HG03520 (cell line): ENCODE measurements around the gene ABHD12.
"Not testable (repeated sequence)": the region's sequence is repeated elsewhere in the genome, so short reads cannot be mapped to it uniquely, and the experiment has no call there.

ENCODE experiments used
- ATAC-seq: cut with Tn5 transposase; IDR thresholded peaks from one replicate; pipeline ENCODE4 v1.9.1; 2021; ENCODE audit warnings: mild to moderate bottlenecking, moderate library complexity; ENCODE audit not compliant: unreplicated experiment

ABHD12 gene

DNA sequence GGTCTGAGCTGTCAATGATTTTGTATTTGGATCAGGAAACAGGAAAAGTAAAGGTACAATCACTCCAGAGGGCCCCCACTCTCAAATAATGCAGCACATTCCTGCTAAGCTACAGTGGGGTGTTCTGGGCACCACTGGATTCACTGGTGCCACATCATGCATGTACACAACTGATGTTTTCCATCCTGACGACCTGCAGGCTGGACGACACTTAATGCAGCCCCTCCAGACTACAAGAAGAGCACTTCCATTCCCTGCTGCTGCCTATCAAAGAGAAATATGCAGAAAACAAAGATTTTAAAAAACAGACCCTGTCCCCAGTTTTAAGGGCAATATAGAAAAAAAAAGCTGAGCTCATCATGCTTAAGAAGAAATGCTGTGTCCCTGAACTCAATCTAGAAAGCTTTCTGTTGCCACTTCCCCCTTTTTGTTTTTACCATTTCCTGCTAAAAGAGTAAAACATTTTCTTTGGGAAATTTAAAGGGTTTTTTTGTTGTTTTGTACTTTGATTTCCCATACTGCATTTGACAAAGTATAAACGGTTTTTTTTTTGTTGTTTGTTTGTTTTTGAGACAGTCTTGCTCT is 35.5 kb downstream of the ABHD12 start:
- ATAC-seq, result no peak

DNA sequence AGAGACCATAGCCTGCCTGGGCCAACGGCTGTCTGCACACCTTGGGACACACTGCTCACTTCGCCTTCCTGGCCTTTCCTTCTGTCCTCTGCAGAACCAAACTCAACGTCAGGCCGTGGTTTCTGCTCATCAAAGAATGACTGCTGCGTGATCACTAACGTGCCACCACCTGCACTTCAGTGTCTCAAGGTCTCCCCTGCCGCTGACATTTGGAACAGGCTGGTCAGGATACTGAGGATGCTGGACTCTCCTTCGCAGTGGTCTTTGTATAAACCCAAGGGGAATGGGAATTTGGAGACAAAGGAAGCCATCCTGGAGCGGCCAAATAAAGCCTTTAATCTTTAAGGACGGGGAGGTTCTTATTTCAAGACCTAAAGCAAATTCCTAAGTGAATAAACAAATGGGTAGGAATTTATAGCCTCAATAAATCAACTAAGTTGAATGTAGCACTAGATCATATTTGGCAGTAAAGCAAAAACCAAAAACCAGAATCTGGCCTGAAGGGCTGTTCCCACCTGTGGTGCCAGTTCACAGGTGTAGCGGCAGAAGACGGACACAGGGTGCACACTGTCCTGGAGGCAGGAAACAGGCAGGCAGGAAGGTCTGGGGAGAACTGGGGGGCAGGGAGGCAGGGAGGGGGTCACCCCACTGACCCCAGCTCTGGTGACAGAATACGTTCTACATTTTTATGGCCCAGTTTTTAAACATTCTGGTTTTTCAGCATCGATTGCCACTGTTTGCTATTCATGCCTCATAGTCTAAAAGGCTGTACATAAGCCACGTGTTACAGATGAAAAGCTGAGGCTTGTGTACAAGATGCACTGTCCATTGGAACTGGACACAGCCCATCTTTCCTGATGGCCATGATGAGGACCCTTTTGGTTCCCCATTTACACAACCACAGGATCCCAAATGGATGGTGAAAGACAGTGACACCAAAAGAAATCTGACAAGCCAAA is 36.6 kb downstream of the ABHD12 start:
- no peak for ATAC-seq

GRCh38 chr20:25353353-25353746 is 37.3 kb downstream of the ABHD12 start:
- no peak for ATAC-seq

- no peak for ATAC-seq
These were observed 37.9 kb downstream of the ABHD12 start for GRCh38 chr20:25352746-25353145.

DNA sequence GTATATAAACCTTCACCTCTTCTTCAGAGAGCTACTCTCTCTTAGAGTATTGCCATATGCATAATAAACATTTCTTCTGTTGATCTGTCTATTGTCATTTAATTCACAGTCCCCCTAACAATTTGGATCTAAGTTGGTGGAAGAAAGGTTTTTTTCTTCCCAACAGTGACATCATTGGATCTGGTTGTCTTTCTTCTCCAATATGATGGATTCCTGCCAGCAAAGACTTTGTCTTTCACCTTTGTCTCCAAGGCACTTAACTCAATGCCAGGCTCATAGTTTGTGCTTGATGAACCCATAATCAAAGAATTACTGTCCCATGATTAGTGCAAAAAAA is 39.6 kb downstream of the ABHD12 start:
- no peak for ATAC-seq

DNA sequence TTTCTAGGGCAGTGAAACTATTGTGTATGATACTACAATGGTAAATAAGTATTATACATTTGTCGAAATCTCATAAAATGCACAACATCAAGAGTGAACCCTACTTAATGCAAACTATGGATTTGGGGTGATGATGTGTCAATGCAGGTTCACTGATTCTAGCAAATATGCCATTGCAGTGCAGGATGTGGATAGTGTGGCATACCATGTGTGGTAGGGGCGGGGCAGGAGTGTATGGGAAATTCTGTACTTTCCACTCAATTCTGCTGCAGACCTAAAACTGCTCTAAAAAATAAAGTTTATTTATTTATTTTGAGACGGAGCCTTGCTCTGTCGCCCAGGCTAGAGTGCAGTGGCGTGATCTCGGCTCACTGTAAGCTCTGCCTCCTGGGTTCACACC is 44.3 kb downstream of the ABHD12 start:
- no peak for ATAC-seq

- no peak for ATAC-seq
These were observed 44.9 kb downstream of the ABHD12 start for GRCh38 chr20:25345721-25346120.

GRCh38 chr20:25344634-25345033 is 46.0 kb downstream of the ABHD12 start:
- ATAC-seq, result no peak

DNA sequence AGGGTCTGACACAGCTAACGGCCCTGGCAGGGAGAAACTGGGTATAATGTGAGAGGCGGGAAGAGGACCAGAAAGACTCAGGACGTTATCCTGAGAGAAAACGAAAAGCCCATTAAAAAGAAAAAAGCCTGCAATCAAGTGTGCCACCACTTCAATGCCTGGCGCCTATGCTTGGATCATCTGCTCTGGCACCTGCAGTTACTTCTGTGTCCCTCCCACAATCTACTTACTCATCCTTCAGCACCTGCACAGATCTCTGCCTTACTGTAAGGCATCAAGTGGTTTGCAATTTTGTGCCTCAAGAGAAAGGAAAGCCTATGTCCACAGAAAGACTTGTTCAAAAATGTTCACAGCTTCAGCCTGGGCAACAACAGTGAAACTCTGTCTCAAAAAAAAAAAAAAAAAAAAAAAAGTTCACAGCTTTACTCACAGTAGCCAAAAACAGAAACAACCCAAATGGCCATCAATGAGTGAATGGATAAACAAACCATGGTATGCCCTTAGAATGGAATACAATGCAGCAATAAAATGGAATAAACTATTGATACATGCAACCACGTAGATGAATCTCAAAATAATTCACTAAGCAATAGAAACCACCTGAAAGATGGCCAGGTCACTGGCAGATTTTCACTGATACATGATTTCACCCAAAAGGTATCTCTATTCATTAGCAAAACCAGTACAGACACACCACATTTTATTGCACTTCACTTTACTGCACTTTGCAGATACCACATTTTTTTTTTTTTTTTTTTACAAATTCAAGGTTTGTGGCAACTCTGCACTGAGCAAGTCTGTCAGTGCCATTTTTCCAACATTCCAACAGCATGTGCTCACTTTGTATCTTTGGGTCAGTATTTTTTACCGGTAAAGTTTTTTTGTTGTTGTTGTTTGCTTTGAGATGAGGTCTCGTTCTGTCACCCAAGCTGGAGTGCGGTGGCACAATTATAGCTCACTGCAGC is 48.6 kb downstream of the ABHD12 start:
- ATAC-seq, result no peak

DNA sequence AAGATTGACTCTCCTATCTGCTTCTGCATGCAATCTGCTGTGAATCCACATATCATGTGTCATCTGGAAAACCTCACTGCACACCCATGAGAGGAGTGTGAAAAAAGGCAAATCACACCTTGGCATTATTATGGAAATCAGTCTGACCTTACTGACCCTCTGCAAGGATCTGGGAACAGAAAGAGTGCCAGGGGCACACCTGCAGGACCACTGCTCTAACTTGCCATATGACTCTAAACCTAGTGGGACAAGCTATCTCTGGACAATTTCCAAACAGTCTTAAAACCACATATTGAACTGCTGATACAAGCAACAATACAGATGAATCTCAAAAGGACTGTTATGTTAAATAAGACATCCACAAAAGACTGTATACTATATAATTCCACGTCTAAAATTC is 50.3 kb downstream of the ABHD12 start:
- no peak for ATAC-seq

DNA sequence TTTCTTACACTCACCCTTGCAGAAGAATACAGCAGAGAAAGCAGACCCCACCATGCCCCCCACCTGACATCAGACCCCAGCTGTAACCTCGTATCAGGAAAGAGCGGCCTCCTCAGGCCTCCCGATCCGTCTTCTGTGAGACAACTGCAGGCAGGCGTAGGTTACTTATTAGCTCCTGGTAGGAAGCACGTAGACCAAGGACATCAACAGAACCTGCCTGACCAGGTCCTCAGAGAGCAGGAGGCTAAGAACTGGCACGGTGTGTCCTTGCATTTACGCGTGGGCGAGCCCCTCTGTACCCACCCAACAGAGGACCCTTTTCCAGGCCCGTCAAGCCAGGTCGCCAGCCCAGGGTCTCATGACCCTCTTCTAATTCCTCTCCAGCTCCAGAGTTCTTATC is 51.0 kb downstream of the ABHD12 start:
- no peak for ATAC-seq

GRCh38 chr20:25338112-25339023 is 52.3 kb downstream of the ABHD12 start:
- ATAC-seq, result no peak

DNA sequence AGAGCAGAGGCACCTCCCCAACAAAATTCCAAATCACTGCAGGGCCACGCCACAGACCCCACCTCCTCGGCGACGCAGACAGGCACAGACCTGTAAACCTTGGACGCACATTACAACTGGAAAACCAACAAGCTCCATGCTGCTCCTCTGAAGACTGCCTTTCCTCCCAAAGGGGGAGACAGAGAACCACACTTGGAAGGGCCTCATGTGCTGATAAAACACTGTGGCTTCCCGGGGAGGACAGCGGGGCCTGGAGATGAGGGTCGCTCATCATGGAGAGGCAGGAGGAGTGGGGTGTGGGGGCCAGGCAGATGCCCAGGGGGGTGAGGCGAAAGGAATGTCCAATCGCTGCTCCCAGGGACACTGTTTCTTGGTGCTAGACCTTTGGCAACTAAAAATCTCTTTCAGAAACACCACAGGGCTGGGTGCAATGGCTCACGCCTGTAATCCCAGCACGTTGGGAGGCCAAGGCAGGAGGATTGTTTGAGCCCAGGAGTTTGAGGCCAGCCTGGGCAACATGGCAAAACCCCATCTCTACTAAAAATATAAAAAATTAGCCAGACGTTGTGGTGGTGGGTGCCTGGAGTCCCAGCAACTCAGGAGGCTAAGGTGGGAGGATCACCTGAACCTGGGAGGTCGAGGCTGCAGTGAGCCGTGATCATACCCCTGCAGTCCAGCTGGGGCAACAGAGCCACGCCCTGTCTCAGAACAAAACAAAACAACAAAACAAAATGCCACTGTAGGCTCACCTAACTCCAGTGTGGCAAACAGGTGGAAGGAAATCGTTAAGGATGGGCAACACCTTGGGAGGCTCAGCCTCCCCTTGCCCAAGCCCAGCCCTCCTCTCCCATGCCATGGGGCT is 53.8 kb downstream of the ABHD12 start:
- no peak for ATAC-seq

GRCh38 chr20:25334972-25335371 is 55.7 kb downstream of the ABHD12 start:
- not testable (repeated sequence) for ATAC-seq

- no peak for ATAC-seq
These were observed 61.6 kb downstream of the ABHD12 start for GRCh38 chr20:25328954-25329498.

DNA sequence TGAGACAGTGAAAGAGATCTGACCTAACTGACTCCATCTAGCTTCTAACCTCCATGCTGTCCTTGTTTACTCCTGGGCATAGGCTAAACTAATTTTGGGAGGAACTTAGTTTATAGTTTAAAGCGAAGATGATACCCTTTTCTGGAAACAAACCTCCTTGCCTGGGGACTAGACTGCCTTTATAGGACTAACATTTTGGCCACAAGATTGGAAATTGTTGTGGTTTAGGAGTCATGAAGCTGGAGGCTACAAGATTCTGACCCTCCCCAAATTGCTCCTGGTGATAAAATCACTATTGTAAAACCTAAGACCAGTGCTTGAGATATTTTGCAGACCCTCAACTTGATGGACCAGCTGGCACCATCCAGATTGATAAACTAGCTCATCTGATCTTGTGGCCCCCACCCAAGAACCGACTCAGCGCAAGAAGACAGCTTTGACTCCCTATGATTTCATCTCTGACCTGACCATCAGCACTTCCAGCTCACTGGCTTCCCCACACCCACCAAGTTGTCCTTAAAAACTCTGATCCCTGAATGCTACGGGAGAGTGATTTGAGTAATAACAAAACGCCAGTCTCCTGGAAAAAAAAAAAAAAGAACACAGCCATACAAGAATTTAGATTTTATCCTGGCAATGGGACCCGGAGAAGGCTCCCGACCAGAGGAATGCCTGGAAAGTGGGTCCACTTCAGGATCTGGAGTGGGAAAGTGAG is 63.0 kb downstream of the ABHD12 start:
- no peak for ATAC-seq

GRCh38 chr20:25325997-25326396 is 64.6 kb downstream of the ABHD12 start:
- ATAC-seq, result no peak

- no peak for ATAC-seq
These were observed 65.6 kb downstream of the ABHD12 start for GRCh38 chr20:25325073-25325472.
